Cardiac muscle cell (in vitro differentiated cells and primary cell): ENCODE data around the gene LDHD. TPM values are rescaled to one million over a fixed set of nuclear protein-coding genes. Genes with fewer than 3 reads are reported as not detected.

Experiments used
- DNase-seq, 2 donors: peaks; one replicate each; pipeline versions ENCODE4 v3.0.0 to v3.0.0-alpha.2; 2010 to 2017; ENCODE audit warnings: low read depth in 1 of 2, low spot score in 1 of 2
- H3K27ac ChIP-seq: fragments of 200-600 bp; sonication (generic); 2 replicates; pipeline ENCODE4 v1.5.1; 2016
- H3K27me3 ChIP-seq: fragments of 200-600 bp; sonication (generic); 2 replicates; pipeline ENCODE4 v1.6.0; 2016; ENCODE audit warnings: control low read depth
- H3K36me3 ChIP-seq: fragments of 200-600 bp; sonication (generic); 2 replicates; pipeline ENCODE4 v1.5.1; 2016; ENCODE audit warnings: control low read depth
- H3K4me1 ChIP-seq: fragments of 200-600 bp; sonication (generic); 2 replicates; pipeline ENCODE4 v1.8.1; 2017; ENCODE audit warnings: low read depth, mild to moderate bottlenecking, mixed run types
- H3K4me3 ChIP-seq: fragments of 200-600 bp; sonication (generic); 2 replicates; pipeline ENCODE4 v1.5.1; 2016; ENCODE audit warnings: mild to moderate bottlenecking
- H3K9me3 ChIP-seq: fragments of 200-600 bp; sonication (generic); 2 replicates; pipeline ENCODE4 v1.5.1; 2017; ENCODE audit warnings: low read depth, mild to moderate bottlenecking, control low read depth
- CTCF ChIP-seq: IDR thresholded peaks from 2 replicates; pipeline ENCODE4 v1.5.1; 2012; ENCODE audit warnings: low read depth, mild to moderate bottlenecking, low read length
- polyA plus RNA-seq: library from polyadenylated mRNA; unstranded; fragments of >200 nt; fragmentation: Nextera tagmentation; extraction: Ambion mirVana; gene quantifications from 2 replicates; pipeline ENCODE4 v1.2.1, GENCODE V29; 2016
- total RNA-seq: library from RNA; depleted of rRNA; stranded (reverse); fragments of >200 nt; gene quantifications from 2 replicates; pipeline ENCODE4 v1.2.3, GENCODE V29; 2016

Gene LDHD
- total and polyA plus RNA-seq, 2 experiments from 2014 or later = 6.0 to 12.2 TPM

- no peaks in the 10 kb centered on the region for H3K27me3 ChIP-seq
- no peaks in the 10 kb centered on the region for H3K36me3 ChIP-seq
- H3K9me3 ChIP-seq = no peaks in the 10 kb centered on the region
- peaks cover 19% of the 10 kb centered on the region for H3K4me1 ChIP-seq
- TF ChIP-seq CTCF = no peak
- no peak overlapping the region for H3K4me3 ChIP-seq
- no peak for DNase-seq
- H3K27ac ChIP-seq = no peak overlapping the region
Observed at GRCh38 chr16:75113541-75114121, 2.9 kb downstream of the LDHD start.

- peaks cover 19% of the 10 kb centered on the region for H3K4me1 ChIP-seq
- DNase-seq = no peak
- TF ChIP-seq CTCF = no peak
Observed at GRCh38 chr16:75112734-75113491, 3.7 kb downstream of the LDHD start.

GRCh38 chr16:75111961-75112733 is 4.4 kb downstream of the LDHD start:
- TF ChIP-seq CTCF = no peak
- Histone ChIP-seq H3K36me3 (no peaks in the 10 kb centered on the region), H3K9me3 (no peaks in the 10 kb centered on the region), H3K27me3 (no peaks in the 10 kb centered on the region), H3K27ac (peak overlapping the region; percentile 47), H3K4me1 (peaks cover 19% of the 10 kb centered on the region), H3K4me3 (no peak overlapping the region)
- DNase-seq = no peak

More at GRCh38 chr16:75112734-75113491, 3.7 kb downstream of the LDHD start:
- H3K4me3 ChIP-seq = no peak overlapping the region
- no peak overlapping the region for H3K27ac ChIP-seq
- no peaks in the 10 kb centered on the region for H3K36me3 ChIP-seq
- no peaks in the 10 kb centered on the region for H3K9me3 ChIP-seq
- no peaks in the 10 kb centered on the region for H3K27me3 ChIP-seq

- Histone ChIP-seq H3K27ac (no peak overlapping the region), H3K4me1 (peaks cover 19% of the 10 kb centered on the region), H3K4me3 (no peak overlapping the region), H3K36me3 (no peaks in the 10 kb centered on the region), H3K9me3 (no peaks in the 10 kb centered on the region), H3K27me3 (no peaks in the 10 kb centered on the region)
- no peak for DNase-seq
- TF ChIP-seq CTCF = no peak
Observed at GRCh38 chr16:75111514-75111940, 5.1 kb downstream of the LDHD start.

GRCh38 chr16:75110637-75111513 is 5.7 kb downstream of the LDHD start:
- Histone ChIP-seq H3K4me1 (peaks cover 19% of the 10 kb centered on the region), H3K27ac (peak overlapping the region; percentile 20), H3K27me3 (no peaks in the 10 kb centered on the region), H3K9me3 (no peaks in the 10 kb centered on the region), H3K4me3 (no peak overlapping the region), H3K36me3 (no peaks in the 10 kb centered on the region)
- peak; percentile 91 for TF ChIP-seq CTCF
- DNase-seq = peak; percentile 94 to 95
